Endodermal cell (in vitro differentiated cells): Measurements from ENCODE around the gene PAK1. TPM values are rescaled to one million over a fixed set of nuclear protein-coding genes. Genes with fewer than 3 reads are reported as not detected.

Experiments used
- DNase-seq: peaks from one replicate; pipeline ENCODE4 v3.0.0-alpha.2; 2017
- H3K27ac ChIP-seq: 2 replicates; pipeline ENCODE4 v1.5.1; 2013; ENCODE audit warnings: mild to moderate bottlenecking, low read depth, low read length, moderate library complexity
- H3K27me3 ChIP-seq: 2 replicates; pipeline ENCODE4 v1.6.1; 2013; ENCODE audit warnings: mild to moderate bottlenecking, low read length, moderate library complexity; ENCODE audit not compliant: insufficient read depth, control insufficient read depth, poor library complexity, severe bottlenecking
- H3K36me3 ChIP-seq: 2 replicates; pipeline ENCODE4 v1.7.0; 2013; ENCODE audit warnings: mild to moderate bottlenecking, low read length, moderate library complexity; ENCODE audit not compliant: control insufficient read depth, insufficient read depth
- H3K4me1 ChIP-seq: one replicate; pipeline ENCODE4 v1.7.0; 2013; ENCODE audit warnings: low read length; ENCODE audit not compliant: control insufficient read depth, insufficient read depth
- H3K4me3 ChIP-seq: 2 replicates; pipeline ENCODE4 v1.5.1; 2013; ENCODE audit warnings: mild to moderate bottlenecking, low read length, moderate library complexity
- H3K9ac ChIP-seq: 2 replicates; pipeline ENCODE4 v1.6.1; 2013; ENCODE audit warnings: mild to moderate bottlenecking, low read length, moderate library complexity; ENCODE audit not compliant: poor library complexity, severe bottlenecking; ENCODE audit errors: extremely low read depth
- H3K9me3 ChIP-seq: 2 replicates; pipeline ENCODE4 v1.6.1; 2013; ENCODE audit warnings: mild to moderate bottlenecking, low read length, moderate library complexity; ENCODE audit not compliant: control insufficient read depth
- H3K27ac Mint-ChIP-seq: 2 replicates; pipeline ENCODE4 v1.8.0; 2020; ENCODE audit warnings: mixed read lengths
- H3K27me3 Mint-ChIP-seq: 2 replicates; pipeline ENCODE4 v1.8.0; 2021; ENCODE audit warnings: mild to moderate bottlenecking, mixed read lengths; ENCODE audit not compliant: insufficient read depth
- H3K36me3 Mint-ChIP-seq: 2 replicates; pipeline ENCODE4 v1.8.0; 2020; ENCODE audit warnings: low read depth, mixed read lengths
- H3K4me1 Mint-ChIP-seq: 2 replicates; pipeline ENCODE4 v1.8.0; 2020; ENCODE audit warnings: mixed read lengths
- H3K4me3 Mint-ChIP-seq: 2 replicates; pipeline ENCODE4 v1.8.0; 2020; ENCODE audit warnings: mild to moderate bottlenecking, moderate library complexity, mixed read lengths
- H3K9me3 Mint-ChIP-seq: 2 replicates; pipeline ENCODE4 v1.8.0; 2020; ENCODE audit warnings: mild to moderate bottlenecking, mixed read lengths
- WGBS, 2 experiments: methylation state at CpG; one replicate each; pipeline versions ENCODE4 v1.1.5 to v1.1.7; 2013; ENCODE audit warnings: missing lambda C conversion rate in 2 of 2, mixed read lengths in 1 of 2; ENCODE audit not compliant: insufficient coverage in 1 of 2, insufficient read length in 1 of 2; 5-methylcytosine and 5-hydroxymethylcytosine counted together
- total RNA-seq, 2 donors: library from RNA; stranded (reverse); fragmentation: NEBNext Ultra II Directional in 1 of 2; extraction: Animal tissue kit (Norgen Biotek cat#: 25700) in 1 of 2; gene quantifications; 2 replicates in 1 of 2; 3 replicates in 1 of 2; pipeline ENCODE4 v1.2.1, GENCODE V29; 2021
- TF ChIP-seq, protein P1 (sequence below): fragments of 200-600 bp; sonication (generic); conservative IDR thresholded peaks from 2 replicates; pipeline ENCODE4 v1.5.0; 2021; ENCODE audit warnings: antibody characterized with exemption, mild to moderate bottlenecking

Gene PAK1
- total RNA-seq, 2 donors from 2014 or later, result 91.3 to 94.9 TPM

DNA sequence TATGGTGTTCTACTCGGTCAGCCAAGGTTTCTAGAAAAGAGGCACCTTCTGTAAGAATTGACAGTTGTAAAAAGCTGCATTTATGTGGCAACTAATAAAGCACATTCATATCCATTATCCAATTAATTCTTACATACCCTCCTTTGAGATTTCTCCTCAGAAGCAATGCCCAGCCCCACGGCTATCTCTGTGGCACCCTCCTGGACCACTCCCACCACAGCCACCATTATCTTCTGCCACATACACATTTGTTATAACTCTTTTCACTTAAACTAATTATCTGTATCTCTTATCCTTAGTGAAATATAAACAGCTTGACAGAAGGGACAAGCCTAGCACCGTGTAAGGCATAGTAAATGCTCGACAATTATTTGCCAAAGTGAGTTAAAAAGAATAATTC is 48.5 kb downstream of the PAK1 start:
- Mint-ChIP-seq H3K27ac (no peak overlapping the region), H3K4me3 (no peak overlapping the region), H3K36me3 (peaks cover 4% of the 10 kb centered on the region), H3K27me3 (no peaks in the 10 kb centered on the region), H3K9me3 (no peaks in the 10 kb centered on the region), H3K4me1 (peaks cover 51% of the 10 kb centered on the region)
- Histone ChIP-seq H3K9me3 (no peaks in the 10 kb centered on the region), H3K27ac (no peak overlapping the region), H3K36me3 (no peaks in the 10 kb centered on the region), H3K4me3 (no peak overlapping the region), H3K27me3 (no peaks in the 10 kb centered on the region), H3K4me1 (peaks cover 11% of the 10 kb centered on the region), H3K9ac (no peak overlapping the region)
- TF ChIP-seq, protein P1, sequence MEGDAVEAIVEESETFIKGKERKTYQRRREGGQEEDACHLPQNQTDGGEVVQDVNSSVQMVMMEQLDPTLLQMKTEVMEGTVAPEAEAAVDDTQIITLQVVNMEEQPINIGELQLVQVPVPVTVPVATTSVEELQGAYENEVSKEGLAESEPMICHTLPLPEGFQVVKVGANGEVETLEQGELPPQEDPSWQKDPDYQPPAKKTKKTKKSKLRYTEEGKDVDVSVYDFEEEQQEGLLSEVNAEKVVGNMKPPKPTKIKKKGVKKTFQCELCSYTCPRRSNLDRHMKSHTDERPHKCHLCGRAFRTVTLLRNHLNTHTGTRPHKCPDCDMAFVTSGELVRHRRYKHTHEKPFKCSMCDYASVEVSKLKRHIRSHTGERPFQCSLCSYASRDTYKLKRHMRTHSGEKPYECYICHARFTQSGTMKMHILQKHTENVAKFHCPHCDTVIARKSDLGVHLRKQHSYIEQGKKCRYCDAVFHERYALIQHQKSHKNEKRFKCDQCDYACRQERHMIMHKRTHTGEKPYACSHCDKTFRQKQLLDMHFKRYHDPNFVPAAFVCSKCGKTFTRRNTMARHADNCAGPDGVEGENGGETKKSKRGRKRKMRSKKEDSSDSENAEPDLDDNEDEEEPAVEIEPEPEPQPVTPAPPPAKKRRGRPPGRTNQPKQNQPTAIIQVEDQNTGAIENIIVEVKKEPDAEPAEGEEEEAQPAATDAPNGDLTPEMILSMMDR, result no peak
- WGBS, 2 experiments, result 93 to 96% methylated on average over 2 to 4 of the region's 4 CpGs
- no peak for DNase-seq

GRCh38 chr11:77424644-77425043 is 49.2 kb downstream of the PAK1 start:
- peaks cover 54% of the 10 kb centered on the region for H3K4me1 Mint-ChIP-seq
- H3K9me3 ChIP-seq, result no peaks in the 10 kb centered on the region

GRCh38 chr11:77423624-77424023 is 50.3 kb downstream of the PAK1 start:
- no peak overlapping the region for H3K4me3 ChIP-seq
- H3K9me3 Mint-ChIP-seq, result no peaks in the 10 kb centered on the region
- H3K36me3 ChIP-seq, result no peaks in the 10 kb centered on the region
- H3K27me3 Mint-ChIP-seq, result no peaks in the 10 kb centered on the region
- TF ChIP-seq, protein P1, result no peak
- H3K9ac ChIP-seq, result no peak overlapping the region
- H3K27me3 ChIP-seq, result no peaks in the 10 kb centered on the region
- H3K36me3 Mint-ChIP-seq, result peaks cover 4% of the 10 kb centered on the region
- DNase-seq, result no peak
- H3K27ac ChIP-seq, result no peak overlapping the region
- peaks cover 14% of the 10 kb centered on the region for H3K4me1 ChIP-seq
- no peak overlapping the region for H3K27ac Mint-ChIP-seq
- peaks cover 60% of the 10 kb centered on the region for H3K4me1 Mint-ChIP-seq
- H3K9me3 ChIP-seq, result no peaks in the 10 kb centered on the region
- no peak overlapping the region for H3K4me3 Mint-ChIP-seq

More at GRCh38 chr11:77424644-77425043, 49.2 kb downstream of the PAK1 start:
- TF ChIP-seq, protein P1, result no peak
- Histone ChIP-seq H3K4me3 (no peak overlapping the region), H3K36me3 (no peaks in the 10 kb centered on the region), H3K9ac (no peak overlapping the region), H3K27me3 (no peaks in the 10 kb centered on the region), H3K4me1 (peaks cover 11% of the 10 kb centered on the region), H3K27ac (no peak overlapping the region)
- no peak for DNase-seq
- Mint-ChIP-seq H3K36me3 (peaks cover 4% of the 10 kb centered on the region), H3K9me3 (no peaks in the 10 kb centered on the region), H3K4me3 (no peak overlapping the region), H3K27me3 (no peaks in the 10 kb centered on the region), H3K27ac (no peak overlapping the region)
- WGBS, 2 experiments, result 90 to 95% methylated on average over 3 of the region's 3 CpGs
